DOHH2 (cell line): Measurements from ENCODE around the gene MAML2.

Source experiments
- CTCF ChIP-seq: fragments of 200-600 bp; sonication (generic); IDR thresholded peaks from one replicate; pipeline ENCODE4 v1.5.1; 2014; ENCODE audit warnings: antibody characterized with exemption, mild to moderate bottlenecking, low read depth, low read length; ENCODE audit not compliant: poor library complexity, severe bottlenecking
- EZH2phosphoT487 ChIP-seq: fragments of 200-600 bp; sonication (generic); IDR thresholded peaks from 2 replicates; pipeline ENCODE4 v1.6.1; 2017; ENCODE audit warnings: borderline replicate concordance, mild to moderate bottlenecking, antibody characterized with exemption, low read length, moderate library complexity, mixed read lengths

- TF ChIP-seq CTCF (no peak), EZH2phosphoT487 (no peak)
Measured at GRCh38 chr11:96107143-96107824, 235.7 kb downstream of the MAML2 start.
